Measurements from ENCODE around the gene KIAA1191. TPM values are rescaled to one million over a fixed set of nuclear protein-coding genes. Genes with fewer than 3 reads are reported as not detected.

Gene KIAA1191
- total and polyA plus RNA-seq, 2 experiments from 2014 or later, result 98.3 to 110 TPM

- Histone ChIP-seq H3K4me2 (no peak overlapping the region), H3K9me2 (replicated peaks; ENCODE audit: insufficient read depth) (no peaks in the 10 kb centered on the region), H3K36me3 (replicated peaks; ENCODE audit: insufficient read depth, low read depth) (no peaks in the 10 kb centered on the region), H4K20me1 (ENCODE audit: insufficient read depth, poor library complexity, severe bottlenecking) (no peaks in the 10 kb centered on the region), H3K4me3 (no peak overlapping the region), H2AFZ (no peak overlapping the region), H3K4me1 (ENCODE audit: insufficient read depth) (peaks cover 4% of the 10 kb centered on the region), H3K27ac (no peak overlapping the region), H3K27me3 (no peaks in the 10 kb centered on the region), H3K79me2 (peaks cover 6% of the 10 kb centered on the region), H3K9me3 (ENCODE audit: low read depth) (no peaks in the 10 kb centered on the region)
- no peak for TF ChIP-seq EZH2phosphoT487 (IDR thresholded peaks at IDR 0.05; ENCODE audit: low read depth, severe bottlenecking, unreplicated experiment)
- TF ChIP-seq EZH2 (IDR thresholded peaks at IDR 0.05; ENCODE audit: borderline replicate concordance), result no peak
- no peak for TF ChIP-seq CTCF (IDR thresholded peaks at IDR 0.05; ENCODE audit: poor library complexity)
- WGBS (ENCODE audit: low lambda C conversion rate, missing lambda C conversion rate), result 97% methylated on average over 14 of the region's 18 CpGs
- no peak for DNase-seq (ENCODE audit: low spot score)
Observed at GRCh38 chr5:176397736-176398420, 36.3 kb upstream of the KIAA1191 start.

- Histone ChIP-seq H3K27ac (peak overlapping the region; percentile 43), H3K4me2 (no peak overlapping the region), H3K9me3 (ENCODE audit: low read depth) (no peaks in the 10 kb centered on the region), H3K36me3 (replicated peaks; ENCODE audit: insufficient read depth, low read depth) (no peaks in the 10 kb centered on the region), H3K79me2 (peaks cover 6% of the 10 kb centered on the region), H3K4me1 (ENCODE audit: insufficient read depth) (peaks cover 3% of the 10 kb centered on the region), H3K27me3 (no peaks in the 10 kb centered on the region), H2AFZ (no peak overlapping the region), H3K4me3 (no peak overlapping the region), H3K9me2 (replicated peaks; ENCODE audit: insufficient read depth) (no peaks in the 10 kb centered on the region), H4K20me1 (ENCODE audit: insufficient read depth, poor library complexity, severe bottlenecking) (no peaks in the 10 kb centered on the region)
- TF ChIP-seq EZH2phosphoT487 (IDR thresholded peaks at IDR 0.05; ENCODE audit: low read depth, severe bottlenecking, unreplicated experiment) (no peak), EZH2 (IDR thresholded peaks at IDR 0.05; ENCODE audit: borderline replicate concordance) (no peak), CTCF (IDR thresholded peaks at IDR 0.05; ENCODE audit: poor library complexity) (no peak)
- WGBS (ENCODE audit: low lambda C conversion rate, missing lambda C conversion rate), result 45% methylated on average over 6 of the region's 6 CpGs
- peak; percentile 68 for DNase-seq (ENCODE audit: low spot score)
Observed at GRCh38 chr5:176396330-176396729, 34.8 kb upstream of the KIAA1191 start.

GRCh38 chr5:176394881-176395675 lies 33.5 kb upstream of the KIAA1191 start:
- Histone ChIP-seq H3K27me3 (no peaks in the 10 kb centered on the region), H3K4me3 (no peak overlapping the region), H3K36me3 (replicated peaks; ENCODE audit: insufficient read depth, low read depth) (no peaks in the 10 kb centered on the region), H3K9me2 (replicated peaks; ENCODE audit: insufficient read depth) (no peaks in the 10 kb centered on the region), H3K9me3 (ENCODE audit: low read depth) (no peaks in the 10 kb centered on the region), H2AFZ (no peak overlapping the region), H3K79me2 (peaks cover 16% of the 10 kb centered on the region), H3K4me2 (no peak overlapping the region), H3K27ac (peak overlapping the region; percentile 43), H4K20me1 (ENCODE audit: insufficient read depth, poor library complexity, severe bottlenecking) (no peaks in the 10 kb centered on the region), H3K4me1 (ENCODE audit: insufficient read depth) (peaks cover 3% of the 10 kb centered on the region)
- TF ChIP-seq EZH2 (IDR thresholded peaks at IDR 0.05; ENCODE audit: borderline replicate concordance) (no peak), CTCF (IDR thresholded peaks at IDR 0.05; ENCODE audit: poor library complexity) (no peak), EZH2phosphoT487 (IDR thresholded peaks at IDR 0.05; ENCODE audit: low read depth, severe bottlenecking, unreplicated experiment) (no peak)
- WGBS (ENCODE audit: low lambda C conversion rate, missing lambda C conversion rate), result 82% methylated on average over 11 of the region's 11 CpGs
- DNase-seq (ENCODE audit: low spot score), result peak; percentile 42
